NCI-H1417 treated with DMSO at 0.1 percent for 48 hours (cell line): ENCODE measurements around the gene HAUS3.
A peak's percentile ranks its signal among the peaks of the same experiment; 100 is the strongest.

Experiments used
- DNase-seq: peaks from one replicate; lab custom pipeline; 2025; lab: John Stamatoyannopoulos, UW

Gene HAUS3, protein sequence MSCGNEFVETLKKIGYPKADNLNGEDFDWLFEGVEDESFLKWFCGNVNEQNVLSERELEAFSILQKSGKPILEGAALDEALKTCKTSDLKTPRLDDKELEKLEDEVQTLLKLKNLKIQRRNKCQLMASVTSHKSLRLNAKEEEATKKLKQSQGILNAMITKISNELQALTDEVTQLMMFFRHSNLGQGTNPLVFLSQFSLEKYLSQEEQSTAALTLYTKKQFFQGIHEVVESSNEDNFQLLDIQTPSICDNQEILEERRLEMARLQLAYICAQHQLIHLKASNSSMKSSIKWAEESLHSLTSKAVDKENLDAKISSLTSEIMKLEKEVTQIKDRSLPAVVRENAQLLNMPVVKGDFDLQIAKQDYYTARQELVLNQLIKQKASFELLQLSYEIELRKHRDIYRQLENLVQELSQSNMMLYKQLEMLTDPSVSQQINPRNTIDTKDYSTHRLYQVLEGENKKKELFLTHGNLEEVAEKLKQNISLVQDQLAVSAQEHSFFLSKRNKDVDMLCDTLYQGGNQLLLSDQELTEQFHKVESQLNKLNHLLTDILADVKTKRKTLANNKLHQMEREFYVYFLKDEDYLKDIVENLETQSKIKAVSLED

DNA sequence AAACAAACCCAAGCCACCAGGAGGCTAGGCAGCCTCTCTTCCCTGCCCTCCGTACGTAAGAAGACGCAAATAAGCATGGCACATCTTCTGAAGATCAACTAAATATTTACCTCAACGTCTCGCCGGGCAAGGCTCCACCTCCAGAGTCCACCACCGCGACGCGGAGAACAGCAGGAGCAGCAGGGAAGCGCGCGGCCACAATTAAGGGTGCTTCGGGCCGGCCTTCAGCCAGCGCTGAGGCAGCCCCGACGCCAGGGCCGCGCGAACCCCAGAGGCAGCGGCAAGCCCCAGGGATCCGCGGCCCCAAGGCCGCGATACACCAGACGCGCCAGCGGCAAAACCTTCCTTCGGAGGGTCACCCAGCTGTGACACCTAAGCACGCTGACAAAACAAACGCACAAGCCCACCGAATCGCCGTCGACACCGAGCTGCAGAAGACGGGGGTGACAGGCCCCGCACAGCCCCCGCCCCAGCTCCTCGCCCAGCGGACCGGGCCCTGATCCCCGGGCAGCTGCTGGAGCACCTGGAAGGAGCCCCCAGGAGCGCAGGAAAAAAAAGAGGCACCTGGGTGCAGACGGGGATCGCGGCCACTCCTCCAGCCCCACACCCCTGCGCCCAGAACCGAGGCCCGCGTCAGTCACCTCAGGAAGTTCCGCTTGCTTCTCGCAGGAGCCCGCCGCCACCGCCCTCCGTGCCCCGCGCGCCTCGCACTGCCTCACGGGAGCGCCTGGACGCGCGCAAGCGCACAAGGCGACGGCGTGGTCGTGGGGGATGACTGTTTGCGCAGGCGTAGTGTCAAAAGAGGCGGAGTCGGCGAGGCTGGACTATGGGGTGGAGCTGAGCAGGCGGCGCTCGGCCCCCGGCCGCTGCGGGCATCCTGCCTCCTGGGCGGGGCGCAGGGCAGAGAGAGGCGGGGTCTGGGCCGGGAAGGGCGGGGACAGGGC is at the start of gene HAUS3, which contains the start of gene POLN:
Gene HAUS3, minus strand, starts transcription at position 712 of the 944 bp plus-strand sequence. CDS start 1,175 bp downstream, outside the sequence.
Gene POLN, minus strand, starts transcription at position 712 of the 944 bp plus-strand sequence. CDS start 12,890 bp downstream, outside the sequence.
- DNase-seq = peak; percentile 86

- no peak for DNase-seq
Observed at GRCh38 chr4:2290974-2291704, 49.2 kb upstream of the HAUS3 start.

GRCh38 chr4:2290488-2290887 is 48.6 kb upstream of the HAUS3 start:
- no peak for DNase-seq

- no peak for DNase-seq
Observed at GRCh38 chr4:2289955-2290333, 48.0 kb upstream of the HAUS3 start.

DNA sequence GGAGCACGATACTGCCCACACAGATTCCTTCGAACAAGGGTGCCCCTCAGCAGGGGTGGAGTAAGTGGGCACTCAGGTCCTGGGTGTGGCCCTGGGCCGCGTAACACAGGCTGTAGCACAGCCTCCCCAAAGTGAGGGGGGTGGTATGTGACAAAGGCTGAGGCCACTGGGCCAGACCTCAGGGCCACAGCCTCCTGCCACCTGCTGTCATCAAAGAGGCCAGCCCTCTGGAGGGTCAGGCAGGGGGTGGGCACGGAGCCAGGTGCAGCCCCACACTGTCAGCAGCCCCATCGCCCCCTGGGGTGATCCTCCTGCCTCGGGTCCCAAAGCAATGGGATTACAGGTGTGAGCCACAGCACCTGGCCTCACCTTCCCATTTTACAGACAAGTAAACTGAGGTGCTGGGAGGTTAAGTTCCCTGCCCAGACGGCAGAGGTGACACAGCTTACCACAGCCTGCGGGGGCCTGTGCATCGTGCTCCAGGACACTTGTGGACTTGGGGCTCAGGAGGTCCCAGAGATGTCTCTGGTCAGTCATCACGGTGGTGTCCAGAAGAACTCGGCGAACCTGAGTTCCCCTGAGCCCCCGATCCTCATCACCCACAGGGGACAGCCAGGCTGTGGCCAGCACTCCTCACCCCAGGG is 47.5 kb upstream of the HAUS3 start:
- no peak for DNase-seq

GRCh38 chr4:2288051-2288541 is 46.2 kb upstream of the HAUS3 start:
- no peak for DNase-seq

- no peak for DNase-seq
Observed at GRCh38 chr4:2287594-2287915, 45.6 kb upstream of the HAUS3 start.

DNA sequence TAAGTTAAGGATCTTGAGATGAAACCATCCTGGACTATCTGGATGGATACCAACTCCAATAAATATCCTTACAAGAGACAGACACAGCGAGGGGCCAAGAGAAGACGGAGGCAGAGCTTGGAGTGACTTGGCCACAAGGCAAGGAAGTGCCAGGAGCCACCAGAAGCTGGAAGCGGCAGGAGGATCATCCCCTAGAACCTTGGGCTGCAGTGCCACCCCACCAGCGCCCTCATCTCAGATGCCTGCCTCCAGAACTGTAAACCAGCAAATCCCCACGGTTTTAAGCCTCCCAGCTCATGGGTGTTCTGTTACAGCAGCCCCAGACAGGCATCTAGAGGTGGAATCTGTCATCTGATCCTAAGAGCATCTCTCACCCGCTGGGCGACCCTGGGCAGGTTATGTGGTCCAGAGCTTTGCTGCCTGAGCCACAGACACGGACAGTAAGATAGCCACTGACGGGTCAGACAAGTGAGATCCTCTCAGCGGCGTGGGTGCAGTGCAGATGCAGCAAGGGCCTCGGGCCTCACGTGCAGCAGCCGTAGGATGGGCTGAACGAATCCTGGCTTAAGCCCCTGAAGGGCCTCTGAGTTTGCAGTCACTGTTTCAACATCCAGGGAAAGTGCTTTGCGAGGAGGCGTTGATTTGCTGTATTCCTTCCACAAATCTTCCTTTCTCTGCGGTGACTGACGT is 45.1 kb upstream of the HAUS3 start:
- DNase-seq = no peak

DNA sequence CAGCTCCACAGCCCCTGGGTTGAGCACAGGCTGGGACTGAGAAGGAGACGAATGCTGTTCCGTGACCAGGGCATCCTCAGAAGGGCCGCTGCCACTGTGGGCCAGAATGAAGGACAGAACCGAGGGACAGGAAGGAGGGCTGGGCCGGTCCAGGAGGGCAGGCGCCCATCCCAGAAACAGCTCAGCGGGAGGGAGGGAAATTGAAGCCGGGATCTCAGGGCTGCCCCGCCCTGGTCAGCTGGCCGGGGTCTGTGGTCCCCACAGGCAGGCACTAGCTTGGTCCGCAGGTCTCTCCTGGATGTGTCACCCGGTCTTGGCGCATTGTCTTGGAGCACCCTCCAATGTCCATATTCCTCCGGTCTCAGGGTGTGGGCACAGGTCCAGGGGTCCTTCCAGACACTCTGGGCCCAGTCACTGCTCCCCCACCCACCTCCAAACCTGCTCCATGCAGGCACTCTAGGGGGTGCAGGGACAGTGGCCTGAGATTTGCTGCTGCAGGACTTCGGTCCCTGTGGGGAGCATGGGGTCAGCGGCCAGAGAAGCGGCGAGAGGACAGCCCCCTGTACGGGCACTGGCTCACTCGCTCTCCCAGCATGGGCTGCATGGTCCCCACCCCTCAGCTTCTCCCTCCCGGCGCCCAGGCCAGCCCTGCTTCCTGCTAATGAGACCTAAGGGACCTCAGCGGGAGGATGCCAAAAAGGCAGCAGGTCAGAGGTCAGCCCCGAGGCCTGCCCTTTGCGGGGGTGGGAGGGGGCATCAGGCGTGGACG is 43.9 kb upstream of the HAUS3 start:
- DNase-seq = no peak

DNA sequence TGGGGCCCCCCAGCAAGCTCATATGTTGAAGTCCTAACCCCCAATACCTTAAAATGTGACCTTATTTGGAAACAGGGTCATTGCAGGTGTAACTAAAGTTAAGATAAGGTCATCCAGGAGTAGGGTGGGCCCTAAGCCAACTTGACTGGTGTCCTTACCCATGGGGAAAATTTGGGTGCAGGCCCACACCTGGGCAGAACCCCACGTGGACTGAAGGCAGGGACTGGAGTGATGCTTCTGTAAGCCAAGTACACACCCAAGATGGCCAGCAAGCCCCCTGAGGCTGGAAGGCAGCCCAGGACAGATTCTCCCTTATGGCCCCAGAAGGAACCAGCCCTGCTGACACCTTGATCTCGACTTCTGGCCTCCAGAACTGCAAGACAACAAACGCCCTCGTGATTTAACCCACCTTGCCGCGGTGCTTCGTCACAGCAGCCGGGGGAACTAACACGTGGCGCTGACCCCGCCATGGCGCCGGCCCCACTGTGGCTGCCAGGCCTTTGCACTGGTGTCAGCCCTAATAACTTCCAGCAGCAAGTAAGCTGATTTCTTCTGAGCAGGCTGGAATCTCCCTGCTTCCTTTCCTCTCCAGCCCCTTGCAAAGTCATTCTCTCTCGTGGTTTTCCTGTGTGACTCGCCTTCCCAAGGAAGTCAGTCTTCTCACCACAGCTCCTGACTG is 43.2 kb upstream of the HAUS3 start:
- DNase-seq = no peak

DNA sequence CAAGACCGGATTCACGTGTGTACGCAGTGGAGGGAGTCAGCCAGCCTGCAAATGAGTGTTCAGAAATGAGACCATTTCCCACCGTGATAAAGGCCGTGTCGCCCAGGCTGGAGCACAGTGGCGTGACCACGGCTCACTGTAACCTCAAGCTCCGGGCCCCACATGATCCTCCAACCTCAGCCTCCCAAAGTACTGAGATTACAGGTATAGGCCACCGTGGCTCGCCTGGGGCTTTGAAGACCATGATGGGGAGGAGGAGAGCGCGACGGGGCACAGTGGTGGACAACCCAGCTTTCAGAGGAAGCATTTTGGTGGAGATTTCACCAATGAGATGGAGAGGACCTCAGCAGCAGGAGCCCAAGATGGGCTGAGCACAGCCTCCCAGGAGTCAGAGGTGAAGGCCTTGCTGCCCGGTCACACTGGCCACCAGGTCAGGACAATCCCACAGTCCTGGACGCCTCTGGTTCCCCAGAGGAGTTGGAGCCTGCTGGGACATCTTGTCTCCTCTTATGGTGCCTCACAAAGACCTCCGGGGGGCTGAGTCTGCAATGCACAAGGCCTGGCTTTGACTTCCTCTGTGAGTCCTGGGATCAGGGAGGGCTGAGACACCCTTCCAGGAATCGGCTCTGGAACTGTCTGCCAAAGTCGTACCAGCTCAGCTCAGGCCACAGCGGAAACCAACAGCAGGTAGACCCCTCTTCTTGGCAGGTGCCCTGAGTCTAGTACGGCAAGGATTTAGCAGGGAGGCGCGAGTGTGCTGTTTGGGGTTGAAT is 42.4 kb upstream of the HAUS3 start:
- DNase-seq = no peak

- no peak for DNase-seq
Observed at GRCh38 chr4:2283199-2283711, 41.3 kb upstream of the HAUS3 start.

DNA sequence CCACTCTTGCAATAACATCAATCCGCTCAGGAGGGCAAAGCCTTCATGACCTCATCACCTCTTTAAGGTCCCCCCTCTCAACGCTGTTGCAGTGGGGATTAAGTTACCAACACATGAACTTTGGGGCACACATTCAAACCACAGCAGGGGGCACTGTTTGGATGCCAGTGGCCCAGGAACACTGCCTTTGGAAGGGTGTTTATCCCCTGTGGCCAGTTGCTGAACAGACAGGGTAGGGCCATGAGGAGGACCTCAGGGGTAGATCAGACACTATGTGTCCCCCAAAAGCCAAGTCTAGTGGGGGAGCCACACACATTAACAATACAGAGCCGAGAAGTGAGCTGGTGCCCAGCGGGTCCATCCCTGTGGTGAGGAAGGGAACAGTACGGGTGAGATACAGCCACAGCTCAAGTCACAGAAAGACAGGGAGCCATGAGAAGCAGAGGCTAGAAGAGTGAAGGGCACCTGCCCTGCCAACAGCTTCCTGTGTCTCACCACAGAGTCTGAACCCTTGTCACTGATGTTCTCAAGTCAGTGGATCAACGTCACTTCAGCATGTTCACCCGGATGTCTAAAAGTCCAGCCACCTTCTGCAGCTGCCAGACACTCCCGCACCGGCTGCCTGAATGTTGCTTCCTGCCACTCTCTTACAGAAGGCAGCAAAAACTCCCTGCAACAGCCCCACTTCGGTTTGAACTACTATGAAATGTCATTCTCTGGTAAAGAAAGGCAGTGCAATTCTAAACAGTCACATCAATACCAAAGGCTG is 39.8 kb upstream of the HAUS3 start:
- no peak for DNase-seq

- DNase-seq = no peak
Observed at GRCh38 chr4:2280531-2281300, 38.8 kb upstream of the HAUS3 start.

- DNase-seq = no peak
Observed at GRCh38 chr4:2277956-2278355, 36.0 kb upstream of the HAUS3 start.

DNA sequence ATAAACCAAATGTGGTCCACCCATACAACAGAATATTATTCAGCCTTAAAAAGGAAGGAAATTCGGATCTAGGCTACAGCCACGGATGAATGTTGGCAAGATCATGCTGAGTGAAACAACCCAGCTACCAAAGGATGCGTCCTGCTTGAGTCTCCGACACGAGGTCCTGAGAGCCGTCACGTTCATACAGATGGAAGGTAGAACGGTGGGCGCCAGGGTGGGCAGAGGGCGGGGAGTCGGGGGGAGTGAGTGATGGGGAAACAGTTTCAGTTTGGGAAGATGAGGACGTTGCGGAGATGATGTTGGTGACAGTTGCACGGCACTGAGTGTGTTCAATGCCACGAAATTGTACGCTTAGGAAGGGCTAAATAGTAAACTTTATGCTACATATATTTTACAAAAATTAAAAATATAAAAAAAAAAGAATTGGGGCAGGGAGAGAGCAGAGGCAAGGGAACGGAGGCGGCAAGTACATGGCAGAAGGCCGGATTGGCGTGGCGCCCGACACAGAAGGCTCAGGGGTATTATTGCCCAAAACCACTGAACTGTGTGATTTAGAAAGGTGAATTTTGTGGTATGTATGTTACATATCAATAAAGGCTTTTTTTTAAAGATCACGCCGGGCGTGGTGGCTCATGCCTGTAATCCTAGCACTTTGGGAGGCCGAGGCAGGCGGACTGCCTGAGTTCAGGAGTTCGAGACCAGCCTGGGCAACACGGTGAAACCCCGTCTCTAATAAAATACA is 34.8 kb upstream of the HAUS3 start:
- DNase-seq = no peak
